WTC11 (cell line): Measurements from ENCODE around the gene IGSF9B. TPM values are rescaled to one million over a fixed set of nuclear protein-coding genes. Genes with fewer than 3 reads are reported as not detected.

Experiments used
- ATAC-seq: fragments of 200-7000 bp; cut with Tn5 transposase; 2 replicates; pipeline ENCODE4 v1.10.0; 2021; ENCODE audit warnings: mild to moderate bottlenecking, moderate library complexity
- CTCF ChIA-PET: fragments of 300-600 bp; sonication (Branson Sonifier 250); formaldehyde crosslinking; loops from one replicate; lab custom pipeline; 2021; ENCODE audit warnings: antibody characterized with exemption; lab: Charles Lee
- POLR2A ChIA-PET: fragments of 350-600 bp; sonication (Branson Sonifier 250); formaldehyde crosslinking; loops from one replicate; lab custom pipeline; 2021; ENCODE audit warnings: antibody characterized with exemption; lab: Charles Lee
- DNase-seq: peaks from one replicate; pipeline ENCODE4 v3.0.0; 2021; ENCODE audit warnings: low spot score
- H3K27ac Mint-ChIP-seq: 2 replicates; pipeline ENCODE4 v1.8.0; 2021; ENCODE audit warnings: mixed read lengths
- H3K27me3 Mint-ChIP-seq: 2 replicates; pipeline ENCODE4 v1.8.0; 2021; ENCODE audit warnings: low read depth, mild to moderate bottlenecking, moderate library complexity, mixed read lengths
- H3K36me3 Mint-ChIP-seq: 2 replicates; pipeline ENCODE4 v1.8.0; 2021; ENCODE audit warnings: mixed read lengths
- H3K4me1 Mint-ChIP-seq: 2 replicates; pipeline ENCODE4 v1.8.0; 2022; ENCODE audit warnings: mixed read lengths
- H3K4me3 Mint-ChIP-seq: 2 replicates; pipeline ENCODE4 v1.8.0; 2021; ENCODE audit warnings: mild to moderate bottlenecking, moderate library complexity, mixed read lengths
- H3K9me3 Mint-ChIP-seq: 2 replicates; pipeline ENCODE4 v1.8.0; 2021; ENCODE audit warnings: mixed read lengths
- CREB1 ChIP-seq: sonication (generic); formaldehyde crosslinking; IDR thresholded peaks from 2 replicates; pipeline ENCODE4 v1.8.0; 2023; ENCODE audit warnings: mild to moderate bottlenecking, missing genetic modification reagents
- GABPB1 ChIP-seq: sonication (generic); formaldehyde crosslinking; IDR thresholded peaks from 2 replicates; pipeline ENCODE4 v1.8.1; 2023; ENCODE audit warnings: mild to moderate bottlenecking, missing genetic modification reagents
- GRHL2 ChIP-seq: fragments of 250-450 bp; sonication (Bioruptor Pico); IDR thresholded peaks from 2 replicates; pipeline ENCODE4 v1.8.0; 2022; ENCODE audit warnings: mild to moderate bottlenecking, moderate library complexity; ENCODE audit not compliant: insufficient replicate concordance, severe bottlenecking
- NFATC4 ChIP-seq: fragments of 250-450 bp; sonication (Bioruptor Pico); IDR thresholded peaks from 2 replicates; pipeline ENCODE4 v1.9.0; 2021; ENCODE audit warnings: mild to moderate bottlenecking
- NFE2L1 ChIP-seq: sonication (generic); formaldehyde crosslinking; IDR thresholded peaks from 2 replicates; pipeline ENCODE4 v1.8.1; 2023; ENCODE audit warnings: missing genetic modification reagents
- NR1H2 ChIP-seq: sonication (generic); formaldehyde crosslinking; IDR thresholded peaks from 2 replicates; pipeline ENCODE4 v1.9.0; 2021; ENCODE audit warnings: mild to moderate bottlenecking, moderate library complexity, missing genetic modification reagents
- NR3C1 ChIP-seq: sonication (generic); formaldehyde crosslinking; conservative IDR thresholded peaks from 2 replicates; pipeline ENCODE4 v1.8.1; 2023; ENCODE audit warnings: low read depth, mild to moderate bottlenecking, missing genetic modification reagents
- OVOL2 ChIP-seq: fragments of 250-450 bp; sonication (Bioruptor Pico); IDR thresholded peaks from 2 replicates; pipeline ENCODE4 v1.9.0; 2021; ENCODE audit warnings: mild to moderate bottlenecking, borderline replicate concordance
- PRRX2 ChIP-seq: fragments of 250-450 bp; sonication (Bioruptor Pico); IDR thresholded peaks from 2 replicates; pipeline ENCODE4 v1.8.0; 2021; ENCODE audit warnings: mild to moderate bottlenecking
- SMAD3 ChIP-seq: sonication (generic); formaldehyde crosslinking; IDR thresholded peaks from 2 replicates; pipeline ENCODE4 v1.8.0; 2022; ENCODE audit warnings: missing genetic modification reagents, mild to moderate bottlenecking, borderline replicate concordance
- ZNF219 ChIP-seq: sonication (generic); formaldehyde crosslinking; IDR thresholded peaks from 2 replicates; pipeline ENCODE4 v1.8.0; 2023; ENCODE audit warnings: missing genetic modification reagents, mild to moderate bottlenecking, borderline replicate concordance
- ZNF232 ChIP-seq: sonication (generic); formaldehyde crosslinking; IDR thresholded peaks from 2 replicates; pipeline ENCODE4 v1.8.0; 2022; ENCODE audit warnings: mild to moderate bottlenecking, missing genetic modification reagents
- total RNA-seq: library from RNA; stranded (reverse); gene quantifications from 3 replicates; pipeline ENCODE4 v1.2.3, GENCODE V29; 2021
- TF ChIP-seq, protein P1 (sequence below): sonication (generic); formaldehyde crosslinking; IDR thresholded peaks from 2 replicates; pipeline ENCODE4 v1.8.0; 2023; ENCODE audit warnings: missing genetic modification reagents
- TF ChIP-seq, protein P2 (sequence below): sonication (generic); formaldehyde crosslinking; conservative IDR thresholded peaks from 2 replicates; pipeline ENCODE4 v1.8.1; 2022; ENCODE audit warnings: mild to moderate bottlenecking, missing genetic modification reagents
- TF ChIP-seq, protein P3 (sequence below): fragments of 250-450 bp; sonication (Bioruptor Pico); IDR thresholded peaks from 2 replicates; pipeline ENCODE4 v1.8.0; 2021; ENCODE audit warnings: mild to moderate bottlenecking
- TF ChIP-seq, protein P4 (sequence below): sonication (generic); formaldehyde crosslinking; IDR thresholded peaks from 2 replicates; pipeline ENCODE4 v1.8.0; 2022; ENCODE audit warnings: missing genetic modification reagents
- TF ChIP-seq, protein P5 (sequence below): sonication (generic); formaldehyde crosslinking; IDR thresholded peaks from 2 replicates; pipeline ENCODE4 v1.8.0; 2022; ENCODE audit warnings: mild to moderate bottlenecking, missing genetic modification reagents
- TF ChIP-seq, protein P6 (sequence below): sonication (generic); formaldehyde crosslinking; IDR thresholded peaks from 2 replicates; pipeline ENCODE4 v1.8.0; 2022; ENCODE audit warnings: mild to moderate bottlenecking, missing genetic modification reagents
- TF ChIP-seq, protein P7 (sequence below): fragments of 200-600 bp; IDR thresholded peaks from 2 replicates; pipeline ENCODE4 v1.8.0; 2022; ENCODE audit warnings: antibody characterized with exemption
- TF ChIP-seq, protein P8 (sequence below): sonication (generic); formaldehyde crosslinking; IDR thresholded peaks from 2 replicates; pipeline ENCODE4 v1.8.0; 2023; ENCODE audit warnings: missing genetic modification reagents, mild to moderate bottlenecking, borderline replicate concordance
- TF ChIP-seq, protein P9 (sequence below): sonication (generic); formaldehyde crosslinking; IDR thresholded peaks from 2 replicates; pipeline ENCODE4 v1.8.1; 2023; ENCODE audit warnings: mild to moderate bottlenecking, missing genetic modification reagents, moderate library complexity

IGSF9B gene
- total RNA-seq, 1 experiment from 2014 or later, result 52.7 TPM

DNA sequence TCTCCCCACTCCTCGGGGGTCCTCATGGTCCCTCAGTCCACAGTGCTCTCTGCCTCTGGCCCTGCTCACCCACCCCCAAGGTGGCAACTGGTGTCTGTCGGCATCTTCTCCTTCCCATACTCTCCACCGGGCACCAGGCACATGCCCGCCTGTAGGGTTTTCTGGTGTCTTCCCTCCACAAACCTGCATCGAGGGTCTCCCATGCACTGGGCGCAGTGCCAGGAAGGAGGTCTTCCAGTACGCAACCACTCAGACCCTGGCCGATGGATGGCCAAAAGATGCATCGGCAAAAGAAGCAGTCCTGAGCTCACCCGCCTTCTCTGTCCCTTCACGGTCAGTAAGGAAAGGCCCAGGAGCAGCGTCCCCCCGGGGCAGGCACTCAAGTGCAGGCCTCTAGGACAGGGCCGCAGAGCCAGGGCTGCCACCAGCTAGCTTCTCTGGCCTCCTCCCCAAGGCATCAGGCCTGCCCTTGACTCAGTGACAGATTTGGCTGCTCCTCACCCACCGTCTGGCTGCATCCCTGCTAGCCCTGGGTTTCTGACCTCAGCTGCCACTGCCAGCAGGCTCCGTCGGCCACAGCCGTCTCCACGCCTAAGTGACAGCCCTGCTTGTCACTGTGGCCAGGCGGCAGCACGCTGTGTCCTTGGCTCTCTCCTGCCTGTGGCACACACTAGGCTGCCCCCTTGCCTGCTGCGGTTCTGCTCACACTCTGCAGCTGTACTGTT lies 32.1 kb upstream of the IGSF9B start (continued):
- TF ChIP-seq, protein P1, sequence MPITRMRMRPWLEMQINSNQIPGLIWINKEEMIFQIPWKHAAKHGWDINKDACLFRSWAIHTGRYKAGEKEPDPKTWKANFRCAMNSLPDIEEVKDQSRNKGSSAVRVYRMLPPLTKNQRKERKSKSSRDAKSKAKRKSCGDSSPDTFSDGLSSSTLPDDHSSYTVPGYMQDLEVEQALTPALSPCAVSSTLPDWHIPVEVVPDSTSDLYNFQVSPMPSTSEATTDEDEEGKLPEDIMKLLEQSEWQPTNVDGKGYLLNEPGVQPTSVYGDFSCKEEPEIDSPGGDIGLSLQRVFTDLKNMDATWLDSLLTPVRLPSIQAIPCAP, result no peak
- TF ChIP-seq, protein P2, sequence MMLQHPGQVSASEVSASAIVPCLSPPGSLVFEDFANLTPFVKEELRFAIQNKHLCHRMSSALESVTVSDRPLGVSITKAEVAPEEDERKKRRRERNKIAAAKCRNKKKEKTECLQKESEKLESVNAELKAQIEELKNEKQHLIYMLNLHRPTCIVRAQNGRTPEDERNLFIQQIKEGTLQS, result no peak
- TF ChIP-seq NFE2L1 (CRISPR knock-in tag) (no peak), CREB1 (CRISPR knock-in tag) (no peak), NR3C1 (CRISPR knock-in tag) (no peak), ZNF219 (CRISPR knock-in tag) (no peak), SMAD3 (CRISPR knock-in tag) (no peak)
- TF ChIP-seq, protein P3, sequence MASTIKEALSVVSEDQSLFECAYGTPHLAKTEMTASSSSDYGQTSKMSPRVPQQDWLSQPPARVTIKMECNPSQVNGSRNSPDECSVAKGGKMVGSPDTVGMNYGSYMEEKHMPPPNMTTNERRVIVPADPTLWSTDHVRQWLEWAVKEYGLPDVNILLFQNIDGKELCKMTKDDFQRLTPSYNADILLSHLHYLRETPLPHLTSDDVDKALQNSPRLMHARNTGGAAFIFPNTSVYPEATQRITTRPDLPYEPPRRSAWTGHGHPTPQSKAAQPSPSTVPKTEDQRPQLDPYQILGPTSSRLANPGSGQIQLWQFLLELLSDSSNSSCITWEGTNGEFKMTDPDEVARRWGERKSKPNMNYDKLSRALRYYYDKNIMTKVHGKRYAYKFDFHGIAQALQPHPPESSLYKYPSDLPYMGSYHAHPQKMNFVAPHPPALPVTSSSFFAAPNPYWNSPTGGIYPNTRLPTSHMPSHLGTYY (CRISPR knock-in tag), result no peak
- TF ChIP-seq, protein P4, sequence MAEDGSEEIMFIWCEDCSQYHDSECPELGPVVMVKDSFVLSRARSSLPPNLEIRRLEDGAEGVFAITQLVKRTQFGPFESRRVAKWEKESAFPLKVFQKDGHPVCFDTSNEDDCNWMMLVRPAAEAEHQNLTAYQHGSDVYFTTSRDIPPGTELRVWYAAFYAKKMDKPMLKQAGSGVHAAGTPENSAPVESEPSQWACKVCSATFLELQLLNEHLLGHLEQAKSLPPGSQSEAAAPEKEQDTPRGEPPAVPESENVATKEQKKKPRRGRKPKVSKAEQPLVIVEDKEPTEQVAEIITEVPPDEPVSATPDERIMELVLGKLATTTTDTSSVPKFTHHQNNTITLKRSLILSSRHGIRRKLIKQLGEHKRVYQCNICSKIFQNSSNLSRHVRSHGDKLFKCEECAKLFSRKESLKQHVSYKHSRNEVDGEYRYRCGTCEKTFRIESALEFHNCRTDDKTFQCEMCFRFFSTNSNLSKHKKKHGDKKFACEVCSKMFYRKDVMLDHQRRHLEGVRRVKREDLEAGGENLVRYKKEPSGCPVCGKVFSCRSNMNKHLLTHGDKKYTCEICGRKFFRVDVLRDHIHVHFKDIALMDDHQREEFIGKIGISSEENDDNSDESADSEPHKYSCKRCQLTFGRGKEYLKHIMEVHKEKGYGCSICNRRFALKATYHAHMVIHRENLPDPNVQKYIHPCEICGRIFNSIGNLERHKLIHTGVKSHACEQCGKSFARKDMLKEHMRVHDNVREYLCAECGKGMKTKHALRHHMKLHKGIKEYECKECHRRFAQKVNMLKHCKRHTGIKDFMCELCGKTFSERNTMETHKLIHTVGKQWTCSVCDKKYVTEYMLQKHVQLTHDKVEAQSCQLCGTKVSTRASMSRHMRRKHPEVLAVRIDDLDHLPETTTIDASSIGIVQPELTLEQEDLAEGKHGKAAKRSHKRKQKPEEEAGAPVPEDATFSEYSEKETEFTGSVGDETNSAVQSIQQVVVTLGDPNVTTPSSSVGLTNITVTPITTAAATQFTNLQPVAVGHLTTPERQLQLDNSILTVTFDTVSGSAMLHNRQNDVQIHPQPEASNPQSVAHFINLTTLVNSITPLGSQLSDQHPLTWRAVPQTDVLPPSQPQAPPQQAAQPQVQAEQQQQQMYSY (CRISPR knock-in tag), result no peak
- TF ChIP-seq, protein P5, sequence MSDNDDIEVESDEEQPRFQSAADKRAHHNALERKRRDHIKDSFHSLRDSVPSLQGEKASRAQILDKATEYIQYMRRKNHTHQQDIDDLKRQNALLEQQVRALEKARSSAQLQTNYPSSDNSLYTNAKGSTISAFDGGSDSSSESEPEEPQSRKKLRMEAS (CRISPR knock-in tag), result no peak

DNA sequence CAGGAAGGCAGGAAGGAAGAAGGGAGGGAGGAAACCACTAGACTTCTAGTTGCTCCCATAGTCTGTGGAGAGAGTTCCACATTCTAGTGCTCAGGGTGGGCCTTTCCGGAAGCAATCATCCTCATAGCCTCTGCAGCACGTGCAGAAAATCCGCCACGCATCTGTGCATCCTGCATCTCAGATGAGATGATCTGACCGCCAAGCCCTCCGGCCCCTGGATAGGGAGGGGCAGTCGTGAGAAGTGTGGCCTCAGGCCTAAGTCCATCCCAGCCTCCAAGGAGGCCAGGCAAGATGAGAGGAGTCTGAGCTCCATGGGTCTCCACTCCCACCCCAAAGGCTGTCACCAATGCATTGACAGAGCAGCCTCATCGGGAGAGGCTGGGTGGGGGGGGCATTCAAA lies 30.4 kb upstream of the IGSF9B start:
- H3K4me1 Mint-ChIP-seq, result 0 out of 2 replicates have a peak, but pooled peaks cover 8% of the 10 kb centered on the region
- ATAC-seq (no peak), DNase-seq (no peak)
- no peak overlapping the region for H3K27ac Mint-ChIP-seq
- H3K9me3 Mint-ChIP-seq, result no peaks in the 10 kb centered on the region
- ChIA-PET POLR2A (no interaction called here), CTCF (interaction anchor here (2.5 kb wide), 1 partner anchor 59 kb away, joined by 11 read pairs; no protein-coding TSS in a partner anchor)
- H3K4me3 Mint-ChIP-seq, result no peak overlapping the region
- no peak for TF ChIP-seq GRHL2 (CRISPR knock-in tag)
- no peak for TF ChIP-seq NR1H2 (CRISPR knock-in tag)
- TF ChIP-seq, protein P6, sequence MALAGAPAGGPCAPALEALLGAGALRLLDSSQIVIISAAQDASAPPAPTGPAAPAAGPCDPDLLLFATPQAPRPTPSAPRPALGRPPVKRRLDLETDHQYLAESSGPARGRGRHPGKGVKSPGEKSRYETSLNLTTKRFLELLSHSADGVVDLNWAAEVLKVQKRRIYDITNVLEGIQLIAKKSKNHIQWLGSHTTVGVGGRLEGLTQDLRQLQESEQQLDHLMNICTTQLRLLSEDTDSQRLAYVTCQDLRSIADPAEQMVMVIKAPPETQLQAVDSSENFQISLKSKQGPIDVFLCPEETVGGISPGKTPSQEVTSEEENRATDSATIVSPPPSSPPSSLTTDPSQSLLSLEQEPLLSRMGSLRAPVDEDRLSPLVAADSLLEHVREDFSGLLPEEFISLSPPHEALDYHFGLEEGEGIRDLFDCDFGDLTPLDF, result no peak
- TF ChIP-seq, protein P7, sequence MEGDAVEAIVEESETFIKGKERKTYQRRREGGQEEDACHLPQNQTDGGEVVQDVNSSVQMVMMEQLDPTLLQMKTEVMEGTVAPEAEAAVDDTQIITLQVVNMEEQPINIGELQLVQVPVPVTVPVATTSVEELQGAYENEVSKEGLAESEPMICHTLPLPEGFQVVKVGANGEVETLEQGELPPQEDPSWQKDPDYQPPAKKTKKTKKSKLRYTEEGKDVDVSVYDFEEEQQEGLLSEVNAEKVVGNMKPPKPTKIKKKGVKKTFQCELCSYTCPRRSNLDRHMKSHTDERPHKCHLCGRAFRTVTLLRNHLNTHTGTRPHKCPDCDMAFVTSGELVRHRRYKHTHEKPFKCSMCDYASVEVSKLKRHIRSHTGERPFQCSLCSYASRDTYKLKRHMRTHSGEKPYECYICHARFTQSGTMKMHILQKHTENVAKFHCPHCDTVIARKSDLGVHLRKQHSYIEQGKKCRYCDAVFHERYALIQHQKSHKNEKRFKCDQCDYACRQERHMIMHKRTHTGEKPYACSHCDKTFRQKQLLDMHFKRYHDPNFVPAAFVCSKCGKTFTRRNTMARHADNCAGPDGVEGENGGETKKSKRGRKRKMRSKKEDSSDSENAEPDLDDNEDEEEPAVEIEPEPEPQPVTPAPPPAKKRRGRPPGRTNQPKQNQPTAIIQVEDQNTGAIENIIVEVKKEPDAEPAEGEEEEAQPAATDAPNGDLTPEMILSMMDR, result no peak
- TF ChIP-seq ZNF232 (CRISPR knock-in tag), result no peak
- TF ChIP-seq, protein P8, sequence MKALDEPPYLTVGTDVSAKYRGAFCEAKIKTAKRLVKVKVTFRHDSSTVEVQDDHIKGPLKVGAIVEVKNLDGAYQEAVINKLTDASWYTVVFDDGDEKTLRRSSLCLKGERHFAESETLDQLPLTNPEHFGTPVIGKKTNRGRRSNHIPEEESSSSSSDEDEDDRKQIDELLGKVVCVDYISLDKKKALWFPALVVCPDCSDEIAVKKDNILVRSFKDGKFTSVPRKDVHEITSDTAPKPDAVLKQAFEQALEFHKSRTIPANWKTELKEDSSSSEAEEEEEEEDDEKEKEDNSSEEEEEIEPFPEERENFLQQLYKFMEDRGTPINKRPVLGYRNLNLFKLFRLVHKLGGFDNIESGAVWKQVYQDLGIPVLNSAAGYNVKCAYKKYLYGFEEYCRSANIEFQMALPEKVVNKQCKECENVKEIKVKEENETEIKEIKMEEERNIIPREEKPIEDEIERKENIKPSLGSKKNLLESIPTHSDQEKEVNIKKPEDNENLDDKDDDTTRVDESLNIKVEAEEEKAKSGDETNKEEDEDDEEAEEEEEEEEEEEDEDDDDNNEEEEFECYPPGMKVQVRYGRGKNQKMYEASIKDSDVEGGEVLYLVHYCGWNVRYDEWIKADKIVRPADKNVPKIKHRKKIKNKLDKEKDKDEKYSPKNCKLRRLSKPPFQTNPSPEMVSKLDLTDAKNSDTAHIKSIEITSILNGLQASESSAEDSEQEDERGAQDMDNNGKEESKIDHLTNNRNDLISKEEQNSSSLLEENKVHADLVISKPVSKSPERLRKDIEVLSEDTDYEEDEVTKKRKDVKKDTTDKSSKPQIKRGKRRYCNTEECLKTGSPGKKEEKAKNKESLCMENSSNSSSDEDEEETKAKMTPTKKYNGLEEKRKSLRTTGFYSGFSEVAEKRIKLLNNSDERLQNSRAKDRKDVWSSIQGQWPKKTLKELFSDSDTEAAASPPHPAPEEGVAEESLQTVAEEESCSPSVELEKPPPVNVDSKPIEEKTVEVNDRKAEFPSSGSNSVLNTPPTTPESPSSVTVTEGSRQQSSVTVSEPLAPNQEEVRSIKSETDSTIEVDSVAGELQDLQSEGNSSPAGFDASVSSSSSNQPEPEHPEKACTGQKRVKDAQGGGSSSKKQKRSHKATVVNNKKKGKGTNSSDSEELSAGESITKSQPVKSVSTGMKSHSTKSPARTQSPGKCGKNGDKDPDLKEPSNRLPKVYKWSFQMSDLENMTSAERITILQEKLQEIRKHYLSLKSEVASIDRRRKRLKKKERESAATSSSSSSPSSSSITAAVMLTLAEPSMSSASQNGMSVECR (CRISPR knock-in tag), result no peak
- TF ChIP-seq NFATC4 (CRISPR knock-in tag), result no peak
- TF ChIP-seq, protein P9, sequence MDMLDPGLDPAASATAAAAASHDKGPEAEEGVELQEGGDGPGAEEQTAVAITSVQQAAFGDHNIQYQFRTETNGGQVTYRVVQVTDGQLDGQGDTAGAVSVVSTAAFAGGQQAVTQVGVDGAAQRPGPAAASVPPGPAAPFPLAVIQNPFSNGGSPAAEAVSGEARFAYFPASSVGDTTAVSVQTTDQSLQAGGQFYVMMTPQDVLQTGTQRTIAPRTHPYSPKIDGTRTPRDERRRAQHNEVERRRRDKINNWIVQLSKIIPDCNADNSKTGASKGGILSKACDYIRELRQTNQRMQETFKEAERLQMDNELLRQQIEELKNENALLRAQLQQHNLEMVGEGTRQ, result no peak
- TF ChIP-seq NR3C1 (CRISPR knock-in tag), result no peak
- TF ChIP-seq OVOL2 (CRISPR knock-in tag), result no peak
- TF ChIP-seq PRRX2 (CRISPR knock-in tag), result no peak
- TF ChIP-seq GABPB1 (CRISPR knock-in tag), result no peak
- TF ChIP-seq, all 79 proteins: peak for 0
- Mint-ChIP-seq H3K36me3 (no peaks in the 10 kb centered on the region), H3K27me3 (no peaks in the 10 kb centered on the region; the same call in 1 of the 2 replicates)
